ENCODE measurements around the gene ITK.

GRCh38 chr5:157204765-157205164 lies 24.1 kb downstream of the ITK start:
- TF ChIP-seq, protein P1, sequence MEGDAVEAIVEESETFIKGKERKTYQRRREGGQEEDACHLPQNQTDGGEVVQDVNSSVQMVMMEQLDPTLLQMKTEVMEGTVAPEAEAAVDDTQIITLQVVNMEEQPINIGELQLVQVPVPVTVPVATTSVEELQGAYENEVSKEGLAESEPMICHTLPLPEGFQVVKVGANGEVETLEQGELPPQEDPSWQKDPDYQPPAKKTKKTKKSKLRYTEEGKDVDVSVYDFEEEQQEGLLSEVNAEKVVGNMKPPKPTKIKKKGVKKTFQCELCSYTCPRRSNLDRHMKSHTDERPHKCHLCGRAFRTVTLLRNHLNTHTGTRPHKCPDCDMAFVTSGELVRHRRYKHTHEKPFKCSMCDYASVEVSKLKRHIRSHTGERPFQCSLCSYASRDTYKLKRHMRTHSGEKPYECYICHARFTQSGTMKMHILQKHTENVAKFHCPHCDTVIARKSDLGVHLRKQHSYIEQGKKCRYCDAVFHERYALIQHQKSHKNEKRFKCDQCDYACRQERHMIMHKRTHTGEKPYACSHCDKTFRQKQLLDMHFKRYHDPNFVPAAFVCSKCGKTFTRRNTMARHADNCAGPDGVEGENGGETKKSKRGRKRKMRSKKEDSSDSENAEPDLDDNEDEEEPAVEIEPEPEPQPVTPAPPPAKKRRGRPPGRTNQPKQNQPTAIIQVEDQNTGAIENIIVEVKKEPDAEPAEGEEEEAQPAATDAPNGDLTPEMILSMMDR (IDR thresholded peaks at IDR 0.05; ENCODE audit: control extremely low read depth in 1 of 3, insufficient read depth in 1 of 3, low read depth in 1 of 3, low read length in 3 of 3): no peak
- no peak for TF ChIP-seq RAD21 (IDR thresholded peaks at IDR 0.05 in 1 of 2, conservative IDR thresholded peaks at IDR 0.05 in 1 of 2; ENCODE audit: low read depth in 2 of 2, low read length in 2 of 2)
- TF ChIP-seq USF2 (IDR thresholded peaks at IDR 0.05; ENCODE audit: low read length): no peak
- TF ChIP-seq POLR2A (IDR thresholded peaks at IDR 0.05; ENCODE audit: control extremely low read depth in 1 of 2, low read depth in 2 of 2, low read length in 2 of 2): no peak
- no peak for TF ChIP-seq EGR1 (IDR thresholded peaks at IDR 0.05; ENCODE audit: borderline replicate concordance, low read depth, low read length)
- no peak for TF ChIP-seq TCF12 (IDR thresholded peaks at IDR 0.05; ENCODE audit: low read depth, low read length)
- TF ChIP-seq ATF2 (IDR thresholded peaks at IDR 0.05; ENCODE audit: low read length): no peak
- no peak for TF ChIP-seq POLR2AphosphoS5 (IDR thresholded peaks at IDR 0.05; ENCODE audit: low read depth, low read length)
- no peak for TF ChIP-seq ASH2L (IDR thresholded peaks at IDR 0.05; ENCODE audit: low read length)
- TF ChIP-seq EZH2 (IDR thresholded peaks at IDR 0.05; ENCODE audit: low read depth, low read length, severe bottlenecking): no peak
- no peak for TF ChIP-seq RNF2 (IDR thresholded peaks at IDR 0.05; ENCODE audit: borderline replicate concordance, low read depth, low read length, missing control alignments, poor library complexity, severe bottlenecking)
- no peak for TF ChIP-seq SP1 (IDR thresholded peaks at IDR 0.05; ENCODE audit: low read depth, low read length)
- TF ChIP-seq YY1 (IDR thresholded peaks at IDR 0.05; ENCODE audit: low read depth, low read length): no peak
- TF ChIP-seq, protein P2, sequence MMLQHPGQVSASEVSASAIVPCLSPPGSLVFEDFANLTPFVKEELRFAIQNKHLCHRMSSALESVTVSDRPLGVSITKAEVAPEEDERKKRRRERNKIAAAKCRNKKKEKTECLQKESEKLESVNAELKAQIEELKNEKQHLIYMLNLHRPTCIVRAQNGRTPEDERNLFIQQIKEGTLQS (IDR thresholded peaks at IDR 0.05; ENCODE audit: insufficient read depth, low read depth, low read length): no peak

Measured in H1 (cell line).